Measurements from ENCODE around the gene PCDHAC1. TPM values are rescaled to one million over a fixed set of nuclear protein-coding genes. Genes with fewer than 3 reads are reported as not detected.

The PCDHAC1 gene, protein sequence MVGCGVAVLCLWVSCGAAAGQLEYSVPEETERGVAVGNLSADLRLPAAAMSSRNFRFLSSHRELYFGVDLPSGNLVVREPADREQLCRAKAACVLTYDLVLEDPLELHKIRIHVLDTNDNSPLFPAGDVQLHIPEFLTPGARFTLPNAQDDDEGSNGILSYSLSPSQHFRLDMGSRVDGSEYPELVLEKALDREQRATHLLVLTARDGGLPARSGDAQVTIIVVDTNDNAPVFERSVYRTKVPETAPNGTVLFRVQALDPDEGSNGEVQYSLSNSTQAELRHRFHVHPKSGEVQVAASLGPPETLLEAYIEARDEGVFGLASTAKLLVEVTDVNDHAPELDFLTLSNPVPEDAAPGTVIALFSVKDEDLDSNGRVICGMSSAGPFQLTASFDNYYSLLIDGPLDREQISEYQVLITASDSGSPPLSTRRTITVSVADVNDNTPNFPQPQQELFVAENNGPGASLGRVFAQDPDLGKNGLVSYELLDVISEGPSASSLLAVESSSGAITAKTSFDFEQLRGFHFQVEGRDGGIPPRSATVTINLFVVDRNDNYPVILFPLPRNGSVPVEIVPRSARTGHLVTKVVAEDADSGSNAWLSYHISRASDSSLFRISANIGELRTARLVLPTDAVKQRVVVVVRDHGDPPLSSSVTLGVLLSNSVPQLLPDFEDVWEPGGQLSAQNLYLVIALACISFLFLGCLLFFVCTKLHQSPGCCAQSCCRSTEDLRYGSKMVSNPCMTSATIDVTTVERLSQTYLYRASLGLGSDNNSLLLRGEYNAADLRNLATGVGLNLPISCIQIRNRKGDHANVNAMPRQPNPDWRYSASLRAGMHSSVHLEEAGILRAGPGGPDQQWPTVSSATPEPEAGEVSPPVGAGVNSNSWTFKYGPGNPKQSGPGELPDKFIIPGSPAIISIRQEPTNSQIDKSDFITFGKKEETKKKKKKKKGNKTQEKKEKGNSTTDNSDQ
- total RNA-seq: under 0.01 and 0.09 TPM in 2 replicates

DNA sequence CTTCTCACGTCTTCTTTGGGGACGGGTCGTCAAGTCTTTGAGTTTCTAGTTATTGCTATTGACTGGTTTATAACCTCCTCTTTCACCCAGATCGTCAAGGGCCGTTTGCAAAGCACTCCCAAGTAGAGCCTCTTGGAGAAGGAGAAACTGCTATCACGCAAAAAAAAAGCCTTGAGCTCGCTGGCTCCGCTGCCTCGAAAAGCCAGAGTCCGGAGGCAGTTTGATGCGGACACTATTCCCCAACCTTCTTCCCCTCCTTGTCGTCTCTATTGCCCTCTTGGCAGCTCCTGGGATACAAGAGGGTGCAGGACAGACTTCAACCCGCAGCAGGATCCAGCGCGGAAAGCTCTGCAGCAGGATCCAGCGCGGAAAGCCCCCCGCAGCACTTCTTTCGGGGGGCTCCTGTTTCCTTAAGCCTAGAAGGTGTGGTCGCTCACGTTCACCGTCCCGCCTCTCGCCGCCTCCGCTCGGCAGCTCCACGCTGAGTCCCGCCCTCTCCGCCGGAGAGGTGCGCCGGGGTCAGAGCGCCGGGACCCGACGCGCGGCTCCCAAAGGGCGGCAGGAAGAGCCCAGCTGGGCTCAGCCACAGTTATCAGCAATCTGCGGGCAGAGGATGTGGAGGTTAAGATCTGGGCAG is at the start of gene PCDHAC1:
TSS of gene PCDHAC1 (plus strand) at position 494 of the 637 bp plus-strand sequence. CDS start 594 bp downstream, outside the sequence.

DNA sequence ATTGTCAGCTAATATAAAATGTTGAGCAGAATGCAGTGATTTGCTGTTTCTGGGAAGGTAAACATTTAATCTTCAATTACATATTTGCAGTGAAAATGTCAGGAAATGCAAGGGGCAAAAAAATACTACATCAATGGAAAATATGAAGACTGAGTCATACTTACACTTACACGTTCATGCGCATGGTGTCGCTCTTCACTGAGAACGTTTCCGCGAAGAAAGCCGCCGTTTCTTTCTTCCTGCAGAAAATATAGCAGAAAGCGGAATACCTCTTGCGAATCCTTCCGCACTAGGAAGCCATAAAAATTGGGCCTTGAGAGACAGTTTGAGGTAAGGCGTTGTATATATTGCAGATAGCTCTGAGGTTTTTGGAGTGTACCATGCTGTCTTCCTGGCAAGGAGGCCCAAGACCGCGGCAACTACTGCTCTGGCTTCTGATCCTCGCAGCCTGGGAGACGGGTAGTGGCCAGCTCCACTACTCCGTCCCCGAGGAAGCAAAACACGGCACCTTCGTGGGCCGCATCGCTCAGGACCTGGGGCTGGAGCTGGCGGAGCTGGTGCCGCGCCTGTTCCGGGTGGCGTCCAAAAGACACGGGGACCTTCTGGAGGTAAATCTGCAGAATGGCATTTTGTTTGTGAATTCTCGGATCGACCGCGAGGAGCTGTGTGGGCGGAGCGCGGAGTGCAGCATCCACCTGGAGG is 44.1 kb upstream of the PCDHAC1 start, which contains the start of gene PCDHA13:
TSS of gene PCDHA13 (plus strand) at position 236 of the 702 bp plus-strand sequence. CDS start at position 381, 145 bp downstream.

DNA sequence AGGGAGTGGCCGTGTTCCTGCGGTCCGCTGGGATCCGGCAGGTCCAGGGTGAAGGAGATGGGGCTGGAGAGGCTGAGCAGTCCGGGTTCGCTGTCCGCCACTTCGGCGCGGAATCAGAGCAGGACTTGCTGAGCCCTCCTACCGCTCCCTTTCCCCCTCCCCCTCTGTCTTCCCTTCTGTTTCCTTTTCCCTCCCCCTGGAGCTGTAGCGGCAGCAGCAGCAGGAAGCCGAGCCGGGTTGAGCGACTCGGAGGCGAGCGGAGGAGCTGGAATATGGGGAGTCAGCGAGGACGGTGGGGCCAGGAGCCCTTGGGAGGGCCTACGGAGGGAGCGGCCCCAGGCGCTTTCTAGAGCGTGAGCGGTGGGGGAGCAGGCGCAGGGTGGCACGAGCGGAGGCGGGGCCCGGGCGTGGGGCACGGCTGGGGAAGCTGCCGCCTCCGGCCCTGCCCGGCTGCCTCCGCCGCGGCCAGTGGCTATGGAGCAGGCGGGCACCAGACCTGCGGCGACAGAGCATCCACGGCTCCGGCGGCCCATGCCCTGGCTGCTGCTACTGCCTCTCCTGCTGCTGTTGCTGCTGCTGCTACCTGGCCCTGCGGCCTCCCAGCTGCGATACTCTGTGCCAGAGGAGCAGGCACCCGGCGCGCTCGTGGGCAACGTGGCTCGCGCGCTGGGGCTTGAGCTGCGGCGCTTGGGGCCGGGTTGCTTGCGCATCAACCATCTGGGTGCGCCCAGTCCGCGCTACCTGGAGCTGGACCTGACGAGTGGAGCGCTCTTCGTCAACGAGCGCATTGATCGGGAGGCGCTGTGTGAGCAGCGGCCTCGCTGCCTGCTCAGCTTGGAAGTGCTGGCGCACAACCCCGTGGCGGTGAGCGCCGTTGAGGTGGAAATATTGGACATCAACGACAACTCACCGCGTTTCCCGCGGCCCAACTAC is 40.5 kb downstream of the PCDHAC1 start, which contains the start of gene PCDHAC2:
TSS of gene PCDHAC2 (plus strand) at position 184 of the 933 bp plus-strand sequence. CDS start at position 475, 291 bp downstream.

Other genes starting within 250 kb of the PCDHAC1 start
- gene HARS1, start 234.9 kb upstream of the PCDHAC1 start, total RNA-seq: 73.1 and 73.9 TPM in 2 replicates
- gene HARS2, start 234.8 kb upstream of the PCDHAC1 start, total RNA-seq: 27.0 and 34.0 TPM in 2 replicates
- 69.5 and 93.2 TPM in 2 replicates for gene ZMAT2, start 225.9 kb upstream of the PCDHAC1 start, total RNA-seq
- under 0.01 TPM in 2 replicates for gene PCDHA1, start 140.2 kb upstream of the PCDHAC1 start, total RNA-seq
- gene PCDHA2, start 131.4 kb upstream of the PCDHAC1 start, total RNA-seq: under 0.01 TPM in 1 of 2 replicates, not detected in the other
- gene PCDHA3, start 125.2 kb upstream of the PCDHAC1 start, total RNA-seq: 0.32 and 0.34 TPM in 2 replicates
- gene PCDHA4, start 119.2 kb upstream of the PCDHAC1 start, total RNA-seq: 0.32 and 0.86 TPM in 2 replicates
- under 0.01 and 0.09 TPM in 2 replicates for gene PCDHA5, start 104.7 kb upstream of the PCDHAC1 start, total RNA-seq
- gene PCDHA6, start 98.3 kb upstream of the PCDHAC1 start, total RNA-seq: 0.17 and 0.32 TPM in 2 replicates
- 0.26 and 0.47 TPM in 2 replicates for gene PCDHA7, start 92.0 kb upstream of the PCDHAC1 start, total RNA-seq
- 0.16 and 0.17 TPM in 2 replicates for gene PCDHA8, start 85.1 kb upstream of the PCDHAC1 start, total RNA-seq
- gene PCDHA9, start 77.9 kb upstream of the PCDHAC1 start, total RNA-seq: 0.09 and 0.16 TPM in 2 replicates
- gene PCDHA10, start 70.4 kb upstream of the PCDHAC1 start, total RNA-seq: under 0.01 and 0.26 TPM in 2 replicates
- gene PCDHA11, start 57.3 kb upstream of the PCDHAC1 start, total RNA-seq: 0.09 and 0.16 TPM in 2 replicates
- under 0.01 TPM in 2 replicates for gene PCDHA12, start 51.0 kb upstream of the PCDHAC1 start, total RNA-seq
- 0.09 and 0.16 TPM in 2 replicates for gene PCDHA13, start 44.2 kb upstream of the PCDHAC1 start, total RNA-seq
- under 0.01 and 0.09 TPM in 2 replicates for gene PCDHAC2, start 40.2 kb downstream of the PCDHAC1 start, total RNA-seq
- gene PCDHB1, start 125.1 kb downstream of the PCDHAC1 start, total RNA-seq: not detected in 2 replicates
- 1.3 and 8.4 TPM in 2 replicates for gene PCDHB2, start 168.3 kb downstream of the PCDHAC1 start, total RNA-seq
- gene PCDHB3, start 174.2 kb downstream of the PCDHAC1 start, total RNA-seq: 0.16 and 0.52 TPM in 2 replicates
- 0.94 TPM in 1 of 2 replicates, not detected in the other for gene PCDHB4, start 195.5 kb downstream of the PCDHAC1 start, total RNA-seq
- gene PCDHB5, start 208.9 kb downstream of the PCDHAC1 start, total RNA-seq: 0.32 and 3.3 TPM in 2 replicates
- gene PCDHB6, start 223.8 kb downstream of the PCDHAC1 start, total RNA-seq: 0.16 and 0.17 TPM in 2 replicates
- 0.32 and 0.60 TPM in 2 replicates for gene PCDHB7, start 246.3 kb downstream of the PCDHAC1 start, total RNA-seq

Data from bronchial smooth muscle cell (primary cell).